ENCODE results near the gene ETV7.
"Not testable (repeated sequence)": the region's sequence is repeated elsewhere in the genome, so short reads cannot be mapped to it uniquely, and the experiment has no call there.

ETV7 gene

GRCh38 chr6:36338223-36338622, 49.2 kb downstream of the ETV7 start:
- not testable (repeated sequence) for DNase-seq

- no peak for DNase-seq
Observed at GRCh38 chr6:36337814-36338213, 49.7 kb downstream of the ETV7 start.

- DNase-seq, result peak in 1 of 2 donors; percentile 36
Observed at GRCh38 chr6:36336779-36337241, 50.7 kb downstream of the ETV7 start, which contains the start of gene BNIP5. Gene BNIP5 (minus strand): TSS chr6:36336888. CDS start chr6:36330690, 6,198 bp downstream.

GRCh38 chr6:36336208-36336710, 51.2 kb downstream of the ETV7 start:
- DNase-seq, result no peak

- DNase-seq, result no peak
Observed at GRCh38 chr6:36335465-36336207, 51.8 kb downstream of the ETV7 start.

GRCh38 chr6:36334832-36335459, 52.5 kb downstream of the ETV7 start:
- no peak for DNase-seq

GRCh38 chr6:36333931-36334725, 53.3 kb downstream of the ETV7 start:
- DNase-seq, result no peak

- DNase-seq, result no peak
Observed at GRCh38 chr6:36333171-36333895, 54.1 kb downstream of the ETV7 start.

GRCh38 chr6:36331381-36331780, 56.1 kb downstream of the ETV7 start:
- no peak for DNase-seq

GRCh38 chr6:36330366-36330765, 57.1 kb downstream of the ETV7 start:
- no peak for DNase-seq

- no peak for DNase-seq
Observed at GRCh38 chr6:36329798-36330291, 57.6 kb downstream of the ETV7 start.

GRCh38 chr6:36328600-36328999, 58.9 kb downstream of the ETV7 start:
- no peak for DNase-seq

GRCh38 chr6:36327919-36328236, 59.6 kb downstream of the ETV7 start:
- DNase-seq, result no peak

- no peak for DNase-seq
Observed at GRCh38 chr6:36327226-36327918, 60.1 kb downstream of the ETV7 start.

- no peak for DNase-seq
Observed at GRCh38 chr6:36326356-36326995, 61.0 kb downstream of the ETV7 start.

- no peak for DNase-seq
Observed at GRCh38 chr6:36324715-36325114, 62.8 kb downstream of the ETV7 start.

- DNase-seq, result no peak
Observed at GRCh38 chr6:36324191-36324590, 63.3 kb downstream of the ETV7 start.

- no peak for DNase-seq
Observed at GRCh38 chr6:36323062-36323461, 64.4 kb downstream of the ETV7 start.

- no peak for DNase-seq
Observed at GRCh38 chr6:36322591-36322990, 64.9 kb downstream of the ETV7 start.

GRCh38 chr6:36320475-36320874, 67.0 kb downstream of the ETV7 start:
- no peak for DNase-seq

- DNase-seq, result no peak
Observed at GRCh38 chr6:36319821-36320220, 67.6 kb downstream of the ETV7 start.

- no peak for DNase-seq
Observed at GRCh38 chr6:36319436-36319762, 68.1 kb downstream of the ETV7 start.
